GM12891 (cell line): ENCODE measurements around the gene ACVRL1.

Experiments used
- POLR2A ChIP-seq: IDR thresholded peaks from 2 replicates; pipeline ENCODE4 v1.6.1; 2011; ENCODE audit warnings: low read depth, low read length, control low read depth
- POLR2AphosphoS5 ChIP-seq: IDR thresholded peaks from 2 replicates; pipeline ENCODE4 v1.6.1; 2011; ENCODE audit warnings: low read depth, low read length, control low read depth
- SPI1 ChIP-seq: IDR thresholded peaks from 2 replicates; pipeline ENCODE4 v1.6.1; 2011; ENCODE audit warnings: low read depth, low read length, control low read depth

- TF ChIP-seq POLR2A (no peak), POLR2AphosphoS5 (no peak), SPI1 (no peak)
Measured at GRCh38 chr12:51961834-51962233, 54.5 kb downstream of the ACVRL1 start.
